BJ (cell line): ENCODE measurements around the gene MRPL52. TPM values are rescaled to one million over a fixed set of nuclear protein-coding genes. Genes with fewer than 3 reads are reported as not detected.

ENCODE experiments used
- CTCF ChIA-PET: fragments of 350-600 bp; formaldehyde crosslinking; extraction: SDS; loops from one replicate; lab custom pipeline; 2021; ENCODE audit warnings: antibody characterized with exemption, inconsistent platforms; lab: Yijun Ruan, JAX
- POLR2A ChIA-PET: fragments of 300-600 bp; sonication (Branson Sonifier 250); formaldehyde crosslinking; extraction: SDS; loops from one replicate; lab custom pipeline; 2021; ENCODE audit warnings: antibody characterized with exemption; lab: Charles Lee
- DNase-seq: peaks from one replicate; pipeline ENCODE4 v3.0.0-alpha.2; 2011; ENCODE audit warnings: low read depth
- H3K27me3 ChIP-seq: 2 replicates; pipeline ENCODE4 v1.6.0; 2011; ENCODE audit warnings: low read length; ENCODE audit not compliant: control insufficient read depth, insufficient read depth
- H3K36me3 ChIP-seq: 2 replicates; pipeline ENCODE4 v1.5.1; 2011; ENCODE audit warnings: low read length; ENCODE audit not compliant: control insufficient read depth, insufficient read depth
- H3K4me3 ChIP-seq: 2 replicates; pipeline ENCODE4 v1.5.1; 2011; ENCODE audit warnings: low read depth, mild to moderate bottlenecking, control low read depth, low read length
- CTCF ChIP-seq: IDR thresholded peaks from 2 replicates; pipeline ENCODE4 v1.5.1; 2011; ENCODE audit warnings: low read depth, mild to moderate bottlenecking, control low read depth, inconsistent platforms, low read length, moderate library complexity; ENCODE audit not compliant: insufficient read depth
- polyA minus RNA-seq: library from RNA; depleted of rRNA, polyadenylated mRNA; stranded (reverse); fragments of >200 nt; gene quantifications from 2 replicates; pipeline ENCODE4 v1.2.3, GENCODE V29; 2011; rRNA and poly(A)+ RNA removed
- polyA plus RNA-seq: library from polyadenylated mRNA; depleted of rRNA; stranded (reverse); fragments of >200 nt; gene quantifications from 2 replicates; pipeline ENCODE4 v1.2.3, GENCODE V29; 2011; rRNA removed

MRPL52 gene
- 66.7 and 78.6 TPM in 2 replicates for polyA plus RNA-seq
- polyA minus RNA-seq = 14.4 and 15.7 TPM in 2 replicates

DNA sequence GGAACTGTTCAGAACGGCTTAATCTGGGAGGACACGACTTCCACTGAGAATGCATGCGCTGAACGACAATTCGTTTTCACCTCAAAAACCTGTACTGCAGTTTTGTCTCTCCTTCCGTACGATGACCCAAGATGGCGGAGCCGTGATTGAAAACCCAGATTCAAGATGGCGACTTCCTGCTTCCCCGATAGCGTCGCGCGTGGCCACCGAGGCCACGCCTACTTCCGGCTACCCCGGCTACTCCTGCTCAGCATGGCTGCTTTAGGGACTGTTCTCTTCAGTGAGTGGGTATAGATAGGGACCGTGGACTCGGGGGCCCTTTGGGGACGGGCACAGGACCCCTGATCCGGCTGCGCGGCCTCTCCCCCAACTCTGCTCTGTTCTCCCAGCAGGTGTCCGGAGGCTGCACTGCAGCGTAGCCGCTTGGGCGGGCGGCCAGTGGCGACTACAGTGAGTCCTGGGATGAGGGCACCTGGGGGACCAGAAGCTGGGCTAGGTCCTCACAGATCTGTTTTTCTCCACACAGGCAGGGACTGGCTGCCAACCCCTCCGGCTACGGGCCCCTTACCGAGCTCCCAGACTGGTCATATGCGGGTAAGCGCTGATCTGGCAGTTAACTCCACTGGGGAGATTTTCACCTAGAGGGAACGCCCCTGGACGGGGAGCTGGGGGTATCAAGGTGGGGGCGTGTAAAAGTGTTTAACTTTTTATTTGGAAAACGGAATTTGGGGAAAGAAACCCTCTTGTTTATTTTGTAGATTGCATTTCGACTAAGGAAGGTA, at the start of gene MRPL52:
Gene MRPL52, plus strand, starts transcription at position 227 of the 782 bp plus-strand sequence. Its CDS starts 26 bp downstream, at position 253.
- Histone ChIP-seq H3K4me3 (peak within 1 kb of the TSS; percentile 72), H3K36me3 (no peaks in the 10 kb centered on the region; the same call in 1 of the 2 replicates), H3K27me3 (no peaks in the 10 kb centered on the region)
- peak; percentile 46 for DNase-seq
- CTCF ChIA-PET = interaction anchor here (1.0 to 4.2 kb wide), 3 partner anchors 19 to 63 kb away, joined by 3 to 33 read pairs (median 6); partner anchors contain the start of gene OXA1L
- no peak for TF ChIP-seq CTCF
- POLR2A ChIA-PET = interaction anchor here (0.8 kb wide), 1 partner anchor 21 kb away, joined by 3 read pairs; no protein-coding TSS in a partner anchor

DNA sequence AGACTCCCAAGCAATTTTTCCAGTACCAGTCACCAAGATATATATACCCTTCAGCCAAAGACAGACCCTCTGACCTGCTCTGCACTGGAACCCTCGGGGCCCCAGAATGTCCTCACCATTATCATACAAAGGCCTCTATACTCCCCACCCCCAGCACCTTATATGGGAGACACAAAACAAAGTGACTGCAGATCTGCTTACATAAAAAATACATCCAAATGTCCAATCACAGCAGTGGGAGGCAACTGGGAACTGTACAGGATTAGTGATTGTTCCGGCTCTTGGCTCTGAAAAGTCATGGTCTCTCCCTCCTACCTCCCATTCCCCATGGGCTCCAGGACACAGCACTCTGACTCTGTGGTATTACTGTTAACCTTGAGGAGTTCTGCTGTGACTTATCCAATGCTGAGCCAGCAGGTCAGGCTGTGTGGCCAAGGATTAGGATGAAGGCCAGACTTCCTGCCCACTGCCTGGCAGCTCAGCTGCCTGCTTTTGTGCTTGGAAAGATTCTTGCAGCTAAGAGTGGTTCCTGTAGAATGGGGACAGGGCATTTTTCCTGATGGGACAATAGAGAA, 49.5 kb upstream of the MRPL52 start:
- no peak for TF ChIP-seq CTCF
- no peak for DNase-seq
- no peaks in the 10 kb centered on the region for H3K36me3 ChIP-seq
- CTCF ChIA-PET = interaction anchor here (0.9 to 2.0 kb wide), 2 partner anchors 43 to 210 kb away, joined by 3 to 5 read pairs; no protein-coding TSS in a partner anchor
- POLR2A ChIA-PET = no interaction called here
- no peak overlapping the region for H3K4me3 ChIP-seq
- H3K27me3 ChIP-seq = no peaks in the 10 kb centered on the region

GRCh38 chr14:22780941-22781300, 48.8 kb upstream of the MRPL52 start:
- no peaks in the 10 kb centered on the region for H3K36me3 ChIP-seq
- ChIA-PET POLR2A (no interaction called here), CTCF (interaction anchor here (0.6 to 2.0 kb wide), 6 partner anchors 11 to 211 kb away, joined by 3 to 5 read pairs (median 4); no protein-coding TSS in a partner anchor)
- H3K27me3 ChIP-seq = no peaks in the 10 kb centered on the region
- no peak for DNase-seq
- H3K4me3 ChIP-seq = no peak overlapping the region
- TF ChIP-seq CTCF = no peak

DNA sequence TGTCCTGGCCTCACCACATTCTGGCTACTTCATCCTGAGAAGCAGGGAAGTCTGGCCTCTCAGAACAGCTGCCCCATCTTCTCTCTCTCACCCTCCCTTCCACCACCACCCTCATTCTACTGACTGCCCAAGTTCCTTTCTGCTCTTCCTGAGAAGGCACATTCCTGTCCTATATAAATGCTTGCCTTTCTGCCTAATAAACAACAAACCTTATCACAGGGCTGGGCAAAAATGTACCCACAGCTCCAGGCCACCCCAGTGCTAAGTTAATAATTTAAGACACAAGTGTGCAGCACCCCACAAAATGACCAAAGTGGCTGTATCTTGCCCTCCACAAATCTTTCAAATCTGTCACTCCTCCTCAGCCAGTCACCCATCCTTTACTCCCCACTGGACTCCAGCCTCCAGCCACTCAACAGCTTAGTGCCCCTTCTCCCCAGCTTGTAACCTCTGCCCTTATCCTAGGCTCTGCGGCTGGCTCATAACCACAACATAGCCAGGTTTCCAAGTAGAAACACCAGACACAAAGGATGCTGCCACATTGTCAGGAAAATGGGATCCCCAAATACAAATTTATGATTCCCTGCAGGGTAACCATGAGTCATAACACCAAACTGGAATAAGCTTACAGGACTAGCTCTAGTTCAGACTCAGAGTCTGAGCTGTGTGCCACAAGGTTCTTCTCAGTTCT, 48.2 kb upstream of the MRPL52 start:
- ChIA-PET POLR2A (interaction anchor here (0.6 kb wide), 1 partner anchor 199 kb away, joined by 8 read pairs; no protein-coding TSS in a partner anchor), CTCF (interaction anchor here (0.6 to 2.0 kb wide), 5 partner anchors 11 to 73 kb away, joined by 3 to 5 read pairs (median 5); no protein-coding TSS in a partner anchor)
- H3K27me3 ChIP-seq = no peaks in the 10 kb centered on the region
- no peak for DNase-seq
- no peak overlapping the region for H3K4me3 ChIP-seq
- no peaks in the 10 kb centered on the region for H3K36me3 ChIP-seq
- no peak for TF ChIP-seq CTCF

- CTCF ChIA-PET = interaction anchor here (1.1 kb wide), 1 partner anchor 66 kb away, joined by 3 read pairs; no protein-coding TSS in a partner anchor
- no peaks in the 10 kb centered on the region for H3K36me3 ChIP-seq
- H3K27me3 ChIP-seq = no peaks in the 10 kb centered on the region
- no peak for TF ChIP-seq CTCF
- no peak overlapping the region for H3K4me3 ChIP-seq
- POLR2A ChIA-PET = no interaction called here
- no peak for DNase-seq
These were observed 43.0 kb upstream of the MRPL52 start for GRCh38 chr14:22786685-22787084.
